Stimulated activated effector memory CD8-positive, alpha-beta T cell treated with anti-CD3 and anti-CD28 coated beads, Interleukin-12 subunit alpha, Interleukin-12 subunit beta, amount 100 ng/mL, for 72 hours (primary cell): Measurements from ENCODE around the gene TRIM15.
A peak's percentile ranks its signal among the peaks of the same experiment; 100 is the strongest.

ENCODE experiments used
- ATAC-seq: fragments of 150-1000 bp; cut with Tn5 transposase; 2 replicates; pipeline ENCODE4 v1.10.0; 2021
- DNase-seq, 2 donors: peaks; one replicate each; pipeline ENCODE4 v3.0.0; 2021 to 2022; ENCODE audit warnings: low spot score in 2 of 2
- H3K27ac Mint-ChIP-seq: one replicate; pipeline ENCODE4 v1.8.0; 2022; ENCODE audit warnings: mild to moderate bottlenecking, mixed read lengths
- H3K36me3 Mint-ChIP-seq: one replicate; pipeline ENCODE4 v1.8.0; 2022; ENCODE audit warnings: mild to moderate bottlenecking, mixed read lengths
- H3K4me1 Mint-ChIP-seq: one replicate; pipeline ENCODE4 v1.8.0; 2022; ENCODE audit warnings: mixed read lengths
- H3K4me3 Mint-ChIP-seq: one replicate; pipeline ENCODE4 v1.8.0; 2022; ENCODE audit warnings: mild to moderate bottlenecking, mixed read lengths
- H3K9me3 Mint-ChIP-seq: one replicate; pipeline ENCODE4 v1.8.0; 2022; ENCODE audit warnings: mixed read lengths

The TRIM15 gene

GRCh38 chr6:30196376-30196775 lies 33.0 kb downstream of the TRIM15 start:
- H3K9me3 Mint-ChIP-seq = no peaks in the 10 kb centered on the region
- ATAC-seq (no peak), DNase-seq (peak in 1 of 2 donors; percentile 29)
- peak overlapping the region; percentile 86 for H3K27ac Mint-ChIP-seq
- H3K4me1 Mint-ChIP-seq = peaks cover 15% of the 10 kb centered on the region
- H3K36me3 Mint-ChIP-seq = peaks cover 96% of the 10 kb centered on the region
- no peak overlapping the region for H3K4me3 Mint-ChIP-seq

DNA sequence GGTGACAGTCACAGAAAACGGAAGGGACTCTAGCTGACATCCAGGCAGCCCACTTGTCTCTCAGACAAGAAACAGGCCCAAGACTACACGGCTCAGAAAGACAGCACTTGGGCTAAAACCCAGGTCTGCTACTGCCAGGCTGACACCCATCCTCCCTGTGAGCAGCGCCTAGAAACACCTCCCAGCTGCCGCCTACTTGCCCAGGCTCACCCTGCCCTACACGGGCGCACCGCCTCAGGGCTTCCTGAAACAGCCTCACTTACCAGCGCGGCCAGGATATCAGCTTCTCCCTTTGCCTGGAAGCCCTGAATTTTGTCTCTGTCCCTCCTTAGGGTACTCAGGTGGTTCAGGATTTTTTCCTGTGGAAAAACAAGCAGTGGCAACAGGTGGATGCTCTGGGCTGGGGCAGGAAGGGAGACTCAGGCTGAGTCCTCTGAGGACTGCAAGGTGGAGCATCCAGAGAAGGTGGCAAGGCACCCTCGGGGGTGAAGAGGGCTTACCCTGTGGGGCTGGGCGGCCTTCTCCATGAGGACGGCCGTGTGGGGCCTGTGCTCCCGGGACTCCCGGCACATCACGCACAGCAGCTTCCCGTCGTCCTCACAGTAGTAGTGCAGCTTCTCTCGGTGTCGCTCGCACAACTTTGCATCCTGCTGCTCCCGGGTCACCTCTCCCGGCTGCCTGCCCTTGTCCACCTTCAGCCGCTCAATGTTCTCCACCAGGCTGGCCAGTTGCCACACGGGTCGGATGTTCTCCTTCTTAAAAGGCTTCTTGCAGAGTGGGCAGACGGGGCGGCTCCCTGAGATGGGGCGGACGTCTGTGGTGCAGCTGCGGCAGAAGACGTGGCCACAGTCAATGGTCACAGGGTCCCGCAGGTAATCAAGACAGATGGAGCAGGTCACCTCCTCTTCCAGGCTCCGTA lies 35.1 kb downstream of the TRIM15 start:
- H3K4me1 Mint-ChIP-seq = peaks cover 15% of the 10 kb centered on the region
- no peak overlapping the region for H3K4me3 Mint-ChIP-seq
- H3K9me3 Mint-ChIP-seq = no peaks in the 10 kb centered on the region
- H3K36me3 Mint-ChIP-seq = peaks cover 99% of the 10 kb centered on the region
- no peak for ATAC-seq
- peak overlapping the region; percentile 63 for H3K27ac Mint-ChIP-seq
- DNase-seq = peak in 1 of 2 donors; percentile 43

GRCh38 chr6:30200551-30201281 lies 37.4 kb downstream of the TRIM15 start:
- Mint-ChIP-seq H3K9me3 (no peaks in the 10 kb centered on the region), H3K27ac (peak overlapping the region; percentile 62), H3K36me3 (peaks cover 91% of the 10 kb centered on the region), H3K4me1 (peaks cover 31% of the 10 kb centered on the region), H3K4me3 (no peak overlapping the region)
- DNase-seq (peak in 1 of 2 donors; percentile 43), ATAC-seq (no peak)

DNA sequence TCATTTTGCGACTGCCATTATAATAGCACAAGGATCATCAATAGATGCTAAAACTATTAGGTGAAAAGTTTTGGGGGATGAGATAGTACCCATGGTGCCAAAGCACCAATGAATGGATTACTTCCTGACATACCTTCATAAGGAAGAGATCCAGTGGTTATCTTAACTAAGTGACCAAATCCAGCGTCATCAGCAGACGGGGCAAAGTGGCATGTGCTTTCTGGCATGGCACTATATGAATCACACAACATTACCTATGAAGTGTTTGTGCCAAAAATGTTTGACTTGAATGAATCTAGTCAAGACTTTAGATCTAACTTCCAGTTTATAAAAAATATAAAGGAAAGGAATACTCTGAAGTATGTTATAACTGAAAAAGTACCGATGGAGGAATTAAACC lies 39.0 kb downstream of the TRIM15 start:
- Mint-ChIP-seq H3K36me3 (peaks cover 87% of the 10 kb centered on the region), H3K4me3 (no peak overlapping the region), H3K4me1 (peaks cover 40% of the 10 kb centered on the region), H3K9me3 (no peaks in the 10 kb centered on the region), H3K27ac (no peak overlapping the region)
- no peak for ATAC-seq
- DNase-seq = no peak

DNA sequence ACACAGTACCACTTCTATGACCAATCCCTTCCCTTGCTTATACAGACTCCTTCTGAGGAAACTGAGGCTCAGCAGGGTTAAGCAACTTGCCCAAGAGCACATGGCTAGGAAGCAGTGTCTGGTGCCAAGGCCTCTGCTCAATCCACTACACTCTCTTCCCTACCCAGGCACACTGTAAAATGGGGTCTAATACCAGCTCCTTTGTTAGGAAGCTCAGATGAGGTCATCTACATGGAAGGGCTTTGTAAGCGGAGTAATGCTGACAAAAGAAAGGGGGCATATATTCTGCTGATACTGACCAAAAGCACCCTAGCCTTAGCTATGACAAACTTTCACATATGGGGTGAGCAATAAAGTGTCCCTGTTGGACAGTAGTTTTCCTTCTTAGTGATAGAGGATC lies 40.8 kb downstream of the TRIM15 start:
- Mint-ChIP-seq H3K9me3 (no peaks in the 10 kb centered on the region), H3K4me1 (peaks cover 56% of the 10 kb centered on the region), H3K36me3 (peaks cover 83% of the 10 kb centered on the region)

DNA sequence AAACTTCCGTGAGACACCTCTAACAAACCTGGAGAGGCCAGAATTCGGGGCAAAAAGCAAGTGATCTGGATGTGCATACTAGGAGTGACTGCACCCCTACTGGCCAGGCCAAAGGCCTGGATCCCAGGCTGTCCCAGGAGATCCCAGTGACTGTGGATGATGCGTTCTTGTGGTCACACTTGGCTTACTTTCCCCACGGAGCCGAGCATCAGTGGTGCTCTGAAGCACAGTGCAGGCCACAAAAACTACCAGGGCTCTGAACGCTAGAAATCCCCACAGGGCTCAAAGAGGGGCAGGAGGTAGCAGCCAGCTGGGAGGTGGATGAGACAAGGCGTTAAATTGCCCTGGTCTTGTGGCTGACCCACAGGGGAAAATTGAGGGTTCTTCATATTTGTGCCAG lies 42.8 kb downstream of the TRIM15 start:
- DNase-seq (no peak), ATAC-seq (no peak)
- H3K9me3 Mint-ChIP-seq = no peaks in the 10 kb centered on the region
- H3K36me3 Mint-ChIP-seq = peaks cover 75% of the 10 kb centered on the region
- H3K4me1 Mint-ChIP-seq = peaks cover 64% of the 10 kb centered on the region
- H3K27ac Mint-ChIP-seq = peak overlapping the region; percentile 67
- no peak overlapping the region for H3K4me3 Mint-ChIP-seq

More for the DNA sequence above, 40.8 kb downstream of the TRIM15 start:
- DNase-seq (no peak), ATAC-seq (no peak)
- H3K4me3 Mint-ChIP-seq = no peak overlapping the region
- no peak overlapping the region for H3K27ac Mint-ChIP-seq

DNA sequence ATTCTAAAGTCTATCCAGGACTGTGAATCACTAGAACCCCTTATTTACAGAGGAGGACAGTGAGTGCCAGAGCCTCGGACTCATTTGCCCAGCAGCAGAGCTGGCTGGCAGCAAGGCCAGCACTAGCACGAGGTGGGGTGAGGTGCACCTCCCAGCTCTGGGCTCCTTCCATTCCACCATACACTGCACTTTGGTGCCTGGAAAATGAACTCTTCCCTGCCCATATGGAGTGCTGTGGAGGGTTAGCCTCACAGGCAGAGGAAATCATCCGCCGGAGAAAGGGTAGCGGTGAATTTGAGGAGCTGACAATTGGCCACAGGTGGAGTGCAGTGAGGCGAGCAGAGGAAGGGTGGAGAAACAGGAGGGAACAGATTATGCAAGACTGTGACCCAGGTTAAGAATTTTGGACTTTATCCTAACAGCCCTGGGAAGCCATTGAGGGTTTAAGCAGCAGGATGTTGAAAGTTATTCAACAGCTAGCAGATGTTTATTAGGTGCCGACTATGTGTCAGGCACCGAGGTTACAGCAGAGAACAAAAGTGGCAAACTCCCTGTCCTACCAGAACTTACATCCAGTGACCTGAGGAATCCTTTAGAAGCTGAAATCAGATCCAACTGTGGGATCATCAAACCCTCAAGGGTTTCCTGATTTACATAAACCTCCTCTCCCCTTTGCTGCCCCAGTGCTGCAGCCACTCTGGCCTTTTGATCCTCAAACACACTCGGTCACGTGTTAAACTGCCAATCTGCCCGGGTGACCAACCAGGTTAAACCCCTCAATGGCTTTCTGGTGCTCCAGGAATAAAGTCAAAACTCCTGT lies 43.7 kb downstream of the TRIM15 start:
- H3K36me3 Mint-ChIP-seq = peaks cover 72% of the 10 kb centered on the region
- DNase-seq = no peak
- H3K4me1 Mint-ChIP-seq = peaks cover 73% of the 10 kb centered on the region
- ATAC-seq = no peak
- no peak overlapping the region for H3K4me3 Mint-ChIP-seq
- H3K9me3 Mint-ChIP-seq = no peaks in the 10 kb centered on the region
- peak overlapping the region; percentile 69 for H3K27ac Mint-ChIP-seq

DNA sequence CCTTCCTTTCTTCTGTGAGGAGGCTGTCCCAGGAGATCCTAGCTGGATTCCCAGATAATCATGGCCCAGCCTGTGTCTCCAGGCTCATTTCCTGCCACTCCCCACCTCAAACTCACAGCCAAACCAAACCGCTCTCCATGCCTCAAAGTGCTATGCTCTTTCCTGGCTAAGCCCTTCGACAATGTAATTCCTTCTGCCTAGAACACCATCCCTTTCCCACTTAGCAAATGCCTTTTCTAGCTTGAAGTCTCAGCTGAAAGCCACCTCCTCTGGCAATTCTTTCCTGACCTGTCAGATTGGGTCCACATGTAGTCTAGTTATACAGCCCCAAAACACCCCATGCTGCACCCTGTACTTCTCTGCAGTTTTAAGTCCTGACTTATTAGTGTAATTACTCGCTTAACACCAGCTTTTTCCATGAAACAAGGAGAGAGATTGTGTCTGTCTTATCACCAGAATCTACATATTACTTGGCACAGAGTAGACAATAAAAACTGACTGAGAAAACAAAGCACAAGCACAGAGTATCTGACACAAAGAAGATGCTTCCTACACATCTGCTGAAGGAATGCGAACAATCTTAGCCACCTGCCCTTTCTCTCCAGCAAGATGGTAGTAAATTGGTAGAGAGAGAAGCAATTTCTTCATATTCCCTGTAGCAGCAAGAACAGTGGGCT lies 44.4 kb downstream of the TRIM15 start:
- Mint-ChIP-seq H3K36me3 (peaks cover 72% of the 10 kb centered on the region), H3K27ac (peak overlapping the region; percentile 69), H3K4me3 (no peak overlapping the region), H3K4me1 (peaks cover 78% of the 10 kb centered on the region), H3K9me3 (no peaks in the 10 kb centered on the region)
- no peak for ATAC-seq
- no peak for DNase-seq

DNA sequence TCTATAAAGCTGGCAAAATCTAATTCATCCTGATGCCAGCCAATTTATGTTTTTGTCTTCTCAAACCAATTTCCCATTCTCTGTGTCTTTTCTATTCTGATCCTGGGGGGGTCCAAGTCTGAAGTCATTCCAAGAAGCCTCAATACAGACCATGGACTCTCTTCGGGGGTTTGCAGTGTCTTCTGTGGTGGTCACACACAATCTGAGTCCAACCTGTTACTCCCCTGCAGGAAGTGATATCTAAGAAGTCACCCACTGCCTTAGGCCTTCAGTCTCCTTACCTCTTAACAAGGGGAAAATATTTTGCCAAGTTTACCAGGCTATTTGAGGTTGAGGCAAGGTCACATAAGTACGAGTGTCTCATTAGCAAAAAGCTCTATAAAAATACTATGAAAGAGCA lies 48.0 kb downstream of the TRIM15 start:
- peak overlapping the region; percentile 83 for H3K27ac Mint-ChIP-seq
- H3K36me3 Mint-ChIP-seq = peaks cover 56% of the 10 kb centered on the region
- ATAC-seq (no peak), DNase-seq (no peak)
- no peaks in the 10 kb centered on the region for H3K9me3 Mint-ChIP-seq
- H3K4me1 Mint-ChIP-seq = peaks cover 82% of the 10 kb centered on the region
- H3K4me3 Mint-ChIP-seq = peak overlapping the region; percentile 95

DNA sequence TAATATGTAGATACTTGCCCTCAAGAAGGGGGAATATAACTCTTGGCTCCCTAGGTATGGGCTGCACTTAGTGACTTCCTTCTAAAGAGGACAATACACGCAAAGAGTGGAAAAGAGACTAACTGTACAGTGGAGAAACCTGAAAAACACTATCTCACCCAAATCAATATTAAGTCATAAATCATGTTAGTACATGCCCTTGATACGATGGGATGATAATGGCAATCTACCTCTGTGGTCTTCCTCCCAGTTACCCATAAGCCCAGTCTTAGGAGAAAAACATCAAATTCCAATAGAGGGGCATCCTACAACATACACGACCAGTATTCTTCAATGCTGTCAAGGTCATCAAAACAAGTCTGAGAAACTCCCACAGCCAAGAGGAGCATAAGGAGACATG lies 48.6 kb downstream of the TRIM15 start:
- H3K36me3 Mint-ChIP-seq = peaks cover 53% of the 10 kb centered on the region
- peaks cover 76% of the 10 kb centered on the region for H3K4me1 Mint-ChIP-seq
- H3K4me3 Mint-ChIP-seq = peak overlapping the region; percentile 95
- H3K27ac Mint-ChIP-seq = peak overlapping the region; percentile 99
- DNase-seq (no peak), ATAC-seq (no peak)
- no peaks in the 10 kb centered on the region for H3K9me3 Mint-ChIP-seq

- H3K4me1 Mint-ChIP-seq = peaks cover 65% of the 10 kb centered on the region
- peak within 1 kb of the TSS; percentile 99 for H3K27ac Mint-ChIP-seq
- H3K9me3 Mint-ChIP-seq = no peaks in the 10 kb centered on the region
- peak; percentile 89 to 99 for DNase-seq
- H3K4me3 Mint-ChIP-seq = peak within 1 kb of the TSS; percentile 95
- peak; percentile 90 for ATAC-seq
- H3K36me3 Mint-ChIP-seq = peaks cover 47% of the 10 kb centered on the region
These were observed 49.7 kb downstream of the TRIM15 start, which contains the start of gene TRIM26 for GRCh38 chr6:30212865-30213666. Gene TRIM26, minus strand, starts transcription at chr6:30213406. Its CDS starts 14,303 bp downstream, at chr6:30199103.

DNA sequence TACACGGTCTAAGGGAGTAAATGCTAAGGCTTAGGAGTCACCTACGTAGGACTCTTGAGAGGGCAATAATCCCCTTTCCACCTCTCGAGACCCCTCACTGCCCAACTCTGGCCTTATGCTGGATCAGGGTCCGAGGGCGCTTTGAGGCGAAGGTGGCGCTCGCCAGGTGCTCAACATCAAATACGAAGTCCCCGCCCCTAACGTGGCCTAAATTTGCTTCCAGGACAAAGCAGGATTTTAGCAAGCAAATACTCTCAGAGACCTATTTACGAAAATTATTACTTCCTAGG lies 50.3 kb downstream of the TRIM15 start:
- ATAC-seq = no peak
- H3K27ac Mint-ChIP-seq = peak overlapping the region; percentile 99
- DNase-seq = no peak
- H3K9me3 Mint-ChIP-seq = no peaks in the 10 kb centered on the region
- H3K36me3 Mint-ChIP-seq = peaks cover 42% of the 10 kb centered on the region
- peak overlapping the region; percentile 95 for H3K4me3 Mint-ChIP-seq
- H3K4me1 Mint-ChIP-seq = peaks cover 59% of the 10 kb centered on the region

GRCh38 chr6:30213957-30214656 lies 50.8 kb downstream of the TRIM15 start:
- ATAC-seq (peak; percentile 76), DNase-seq (peak; percentile 63 to 88)
- H3K4me1 Mint-ChIP-seq = peaks cover 54% of the 10 kb centered on the region
- H3K4me3 Mint-ChIP-seq = peak overlapping the region; percentile 95
- no peaks in the 10 kb centered on the region for H3K9me3 Mint-ChIP-seq
- H3K36me3 Mint-ChIP-seq = peaks cover 37% of the 10 kb centered on the region
- H3K27ac Mint-ChIP-seq = peak overlapping the region; percentile 99

DNA sequence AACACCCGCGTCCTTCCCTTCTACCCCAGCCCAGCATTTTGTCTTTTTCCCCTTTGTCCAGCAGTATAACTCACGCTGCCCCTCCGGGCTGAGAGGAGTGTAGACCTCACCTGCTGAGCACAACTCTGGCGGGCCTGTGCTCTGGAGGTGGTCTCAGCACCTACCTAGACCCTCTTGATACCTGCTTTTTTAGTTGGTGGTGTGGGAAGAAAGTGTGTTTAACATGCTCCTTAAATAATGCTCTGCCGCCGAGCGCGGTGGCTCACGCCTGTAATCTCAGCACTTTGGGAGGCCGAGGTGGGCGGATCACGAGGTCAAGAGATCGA lies 51.3 kb downstream of the TRIM15 start:
- Mint-ChIP-seq H3K4me3 (peak overlapping the region; percentile 95), H3K36me3 (peaks cover 35% of the 10 kb centered on the region), H3K27ac (peak overlapping the region; percentile 99), H3K9me3 (no peaks in the 10 kb centered on the region), H3K4me1 (peaks cover 53% of the 10 kb centered on the region)
- ATAC-seq (no peak), DNase-seq (no peak)
